H9 (cell line): ENCODE results near the gene RHEX. TPM values are rescaled to one million over a fixed set of nuclear protein-coding genes. Genes with fewer than 3 reads are reported as not detected.

Experiments used
- DNase-seq: peaks from one replicate; pipeline ENCODE4 v3.0.0-alpha.2; 2017
- H2AFZ ChIP-seq: one replicate; pipeline ENCODE4 v1.6.1; 2013; ENCODE audit warnings: mild to moderate bottlenecking, low read length, control low read depth, moderate library complexity
- H2AK5ac ChIP-seq: 2 replicates; pipeline ENCODE4 v1.6.1; 2013; ENCODE audit warnings: low read length, control low read depth, mixed read lengths; ENCODE audit not compliant: insufficient read length
- H2BK120ac ChIP-seq: one replicate; pipeline ENCODE4 v1.6.1; 2013; ENCODE audit warnings: low read depth, mild to moderate bottlenecking, low read length, control low read depth, inconsistent platforms; ENCODE audit not compliant: poor library complexity, severe bottlenecking
- H2BK12ac ChIP-seq: 2 replicates; pipeline ENCODE4 v1.6.1; 2013; ENCODE audit warnings: low read length, control low read depth, mixed read lengths, low read depth; ENCODE audit not compliant: insufficient read length
- H2BK15ac ChIP-seq: 2 replicates; pipeline ENCODE4 v1.6.1; 2013; ENCODE audit warnings: low read depth, low read length, control low read depth
- H2BK20ac ChIP-seq: one replicate; pipeline ENCODE4 v1.6.1; 2013; ENCODE audit warnings: low read depth, mild to moderate bottlenecking, low read length, control low read depth, inconsistent platforms; ENCODE audit not compliant: poor library complexity, severe bottlenecking
- H2BK5ac ChIP-seq: 2 replicates; pipeline ENCODE4 v1.6.1; 2013; ENCODE audit warnings: low read length, control low read depth, mixed read lengths; ENCODE audit not compliant: insufficient read length
- H3K14ac ChIP-seq: 2 replicates; pipeline ENCODE4 v1.6.1; 2013; ENCODE audit warnings: low read length, control low read depth; ENCODE audit not compliant: insufficient read depth
- H3K18ac ChIP-seq: 2 replicates; pipeline ENCODE4 v1.6.1; 2013; ENCODE audit warnings: low read depth, mild to moderate bottlenecking, mixed read lengths, low read length, control low read depth; ENCODE audit not compliant: insufficient read length
- H3K23ac ChIP-seq: 2 replicates; pipeline ENCODE4 v1.6.1; 2013; ENCODE audit warnings: low read length, control low read depth, mixed read lengths, low read depth; ENCODE audit not compliant: insufficient read length
- H3K23me2 ChIP-seq: 2 replicates; pipeline ENCODE4 v1.6.1; 2013; ENCODE audit warnings: low read depth, mild to moderate bottlenecking, mixed read lengths, low read length, control low read depth; ENCODE audit not compliant: insufficient read length, poor library complexity, severe bottlenecking
- H3K27ac ChIP-seq: 2 replicates; pipeline ENCODE4 v1.5.1; 2013; ENCODE audit warnings: low read length, control low read depth, mixed read lengths, low read depth; ENCODE audit not compliant: insufficient read length
- H3K27me3 ChIP-seq: 2 replicates; pipeline ENCODE4 v1.6.1; 2013; ENCODE audit warnings: low read length, control low read depth, inconsistent platforms; ENCODE audit not compliant: insufficient read depth
- H3K4ac ChIP-seq: 2 replicates; pipeline ENCODE4 v1.6.1; 2013; ENCODE audit warnings: low read depth, mild to moderate bottlenecking, control low read depth, inconsistent platforms, low read length, moderate library complexity
- H3K4me1 ChIP-seq: 2 replicates; pipeline ENCODE4 v1.6.1; 2013; ENCODE audit warnings: low read length, control low read depth, inconsistent platforms; ENCODE audit not compliant: insufficient read depth
- H3K4me2 ChIP-seq: 2 replicates; pipeline ENCODE4 v1.6.1; 2013; ENCODE audit warnings: low read length, control low read depth, mixed read lengths; ENCODE audit not compliant: insufficient read length, insufficient read depth
- H3K56ac ChIP-seq: 2 replicates; pipeline ENCODE4 v1.6.1; 2013; ENCODE audit warnings: low read depth, mild to moderate bottlenecking, mixed read lengths, low read length, control low read depth; ENCODE audit not compliant: insufficient read length
- H3K79me1 ChIP-seq: 2 replicates; pipeline ENCODE4 v1.6.1; 2013; ENCODE audit warnings: low read depth, mild to moderate bottlenecking, moderate library complexity, low read length, control low read depth, inconsistent platforms; ENCODE audit not compliant: insufficient read depth, poor library complexity, severe bottlenecking
- H3K79me2 ChIP-seq: 2 replicates; pipeline ENCODE4 v1.6.1; 2013; ENCODE audit warnings: low read length, control low read depth, inconsistent platforms; ENCODE audit not compliant: insufficient read depth
- H3K9ac ChIP-seq: 2 replicates; pipeline ENCODE4 v1.6.1; 2013; ENCODE audit warnings: low read length, control low read depth, mixed read lengths; ENCODE audit not compliant: insufficient read length; ENCODE audit errors: extremely low read depth
- H3K9me3 ChIP-seq: one replicate; pipeline ENCODE4 v1.6.1; 2013; ENCODE audit warnings: low read depth, low read length, inconsistent platforms; ENCODE audit not compliant: control insufficient read depth
- H3T11ph ChIP-seq: one replicate; pipeline ENCODE4 v1.6.1; 2013; ENCODE audit warnings: mild to moderate bottlenecking, low read length, control low read depth, inconsistent platforms
- H4K20me1 ChIP-seq: one replicate; pipeline ENCODE4 v1.6.1; 2013; ENCODE audit not compliant: control insufficient read depth, insufficient read length, insufficient read depth
- H4K5ac ChIP-seq: 2 replicates; pipeline ENCODE4 v1.6.1; 2013; ENCODE audit warnings: low read depth, mild to moderate bottlenecking, mixed read lengths, low read length, control low read depth; ENCODE audit not compliant: insufficient read length
- H4K8ac ChIP-seq: replicated peaks from 2 replicates; pipeline ENCODE4 v1.6.1; 2013; ENCODE audit warnings: low read length, control low read depth, mixed read lengths, low read depth; ENCODE audit not compliant: insufficient read length
- H4K91ac ChIP-seq: 2 replicates; pipeline ENCODE4 v1.6.1; 2013; ENCODE audit warnings: low read depth, mild to moderate bottlenecking, moderate library complexity, mixed read lengths, low read length, control low read depth; ENCODE audit not compliant: insufficient read length
- H3K27ac Mint-ChIP-seq, 3 experiments: 2 replicates in 2 of 3; 3 replicates in 1 of 3; pipeline ENCODE4 v1.8.0; 2020 to 2021; ENCODE audit warnings: mixed read lengths in 3 of 3, mild to moderate bottlenecking in 1 of 3, moderate library complexity in 1 of 3
- H3K27me3 Mint-ChIP-seq: 2 replicates; pipeline ENCODE4 v1.8.0; 2021; ENCODE audit warnings: low read depth, mild to moderate bottlenecking, moderate library complexity, mixed read lengths
- H3K36me3 Mint-ChIP-seq, 3 experiments: 2 replicates in 2 of 3; 3 replicates in 1 of 3; pipeline ENCODE4 v1.8.0; 2020 to 2021; ENCODE audit warnings: low read depth in 3 of 3, mixed read lengths in 3 of 3; ENCODE audit not compliant: insufficient read depth in 1 of 3
- H3K4me1 Mint-ChIP-seq, 2 experiments: 2 replicates each; pipeline ENCODE4 v1.8.0; 2020; ENCODE audit warnings: mixed read lengths in 2 of 2
- H3K4me3 Mint-ChIP-seq, 2 experiments: 2 replicates in 1 of 2; 3 replicates in 1 of 2; pipeline ENCODE4 v1.8.0; 2020 to 2021; ENCODE audit warnings: mild to moderate bottlenecking in 2 of 2, mixed read lengths in 2 of 2, moderate library complexity in 1 of 2
- H3K9me3 Mint-ChIP-seq, 2 experiments: 2 replicates in 1 of 2; 3 replicates in 1 of 2; pipeline ENCODE4 v1.8.0; 2020; ENCODE audit warnings: mild to moderate bottlenecking in 2 of 2, mixed read lengths in 2 of 2, moderate library complexity in 1 of 2
- WGBS: extraction: QIAGEN DNeasy Blood & Tissue Kit; methylation state at CpG from one replicate; pipeline ENCODE4 v1.1.7; 2013; ENCODE audit warnings: missing lambda C conversion rate, low lambda C conversion rate, mixed read lengths; ENCODE audit not compliant: insufficient read length; ENCODE audit errors: extremely low coverage; 5-methylcytosine and 5-hydroxymethylcytosine counted together
- total RNA-seq: library from RNA; stranded (reverse); gene quantifications from 2 replicates; pipeline ENCODE4 v1.2.1, GENCODE V29; 2021
- TF ChIP-seq, protein P1 (sequence below): fragments of 200-600 bp; sonication (generic); conservative IDR thresholded peaks from 3 replicates; pipeline ENCODE4 v1.8.0; 2021; ENCODE audit warnings: antibody characterized with exemption, mild to moderate bottlenecking

The RHEX gene
- total RNA-seq, 1 experiment from 2014 or later = not detected

DNA sequence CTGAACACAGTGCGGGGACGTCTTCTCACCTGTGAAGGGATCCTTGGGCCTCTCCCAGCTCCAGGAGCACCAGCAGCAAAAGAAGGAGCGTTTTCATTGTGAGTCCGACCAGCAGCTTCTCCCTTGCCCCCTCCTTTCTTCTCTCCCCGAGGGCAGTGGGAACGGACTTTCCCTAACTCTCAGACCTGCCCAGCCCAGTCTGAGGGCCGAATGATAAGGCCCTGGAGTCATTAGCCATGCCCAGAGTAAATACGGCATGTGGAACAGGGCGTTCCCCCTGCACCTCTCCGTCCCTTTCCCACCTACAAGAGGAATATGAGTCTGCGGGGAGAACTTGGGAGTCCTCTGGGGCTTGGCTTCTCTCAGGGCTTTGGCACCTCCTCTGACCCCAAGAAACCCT, 29.3 kb upstream of the RHEX start, which contains the start of gene CTSE:
Gene CTSE, minus strand, starts transcription at position 201 of the 400 bp plus-strand sequence. Its CDS starts 104 bp downstream, at position 97.
- Histone ChIP-seq H2BK20ac (no peak within 1 kb of the TSS), H3T11ph (no peak within 1 kb of the TSS), H2BK120ac (no peak within 1 kb of the TSS), H3K56ac (no peak within 1 kb of the TSS), H3K9me3 (no peaks in the 10 kb centered on the region), H2BK12ac (no peak within 1 kb of the TSS), H2AK5ac (no peak within 1 kb of the TSS), H3K27me3 (no peaks in the 10 kb centered on the region), H2BK5ac (no peak within 1 kb of the TSS), H4K20me1 (no peaks in the 10 kb centered on the region), H3K4ac (no peak within 1 kb of the TSS), H3K4me1 (no peaks in the 10 kb centered on the region), H3K79me2 (no peaks in the 10 kb centered on the region), H4K8ac (no peak within 1 kb of the TSS), H2BK15ac (no peak within 1 kb of the TSS), H2AFZ (no peak within 1 kb of the TSS), H3K23ac (no peak within 1 kb of the TSS), H3K18ac (no peak within 1 kb of the TSS), H3K27ac (no peak within 1 kb of the TSS), H3K9ac (no peak within 1 kb of the TSS), H3K4me2 (no peak within 1 kb of the TSS), H4K91ac (no peak within 1 kb of the TSS), H3K14ac (no peak within 1 kb of the TSS), H3K23me2 (no peaks in the 10 kb centered on the region), H4K5ac (no peak within 1 kb of the TSS), H3K79me1 (no peaks in the 10 kb centered on the region)
- no peak for DNase-seq
- Mint-ChIP-seq H3K27me3 (no peaks in the 10 kb centered on the region; the same call in none of the 2 replicates), H3K4me3 (no peak within 1 kb of the TSS; a peak in 1 of 5 replicates), H3K4me1 (peaks cover 0 to 2% of the 10 kb centered on the region in 2 experiments; a peak in 2 of 4 replicates), H3K9me3 (no peaks in the 10 kb centered on the region; a peak in 1 of 5 replicates), H3K36me3 (no peaks in the 10 kb centered on the region), H3K27ac (peak within 1 kb of the TSS in 1 of 3 experiments; percentile 93; a peak in 1 of 7 replicates)
- TF ChIP-seq, protein P1, sequence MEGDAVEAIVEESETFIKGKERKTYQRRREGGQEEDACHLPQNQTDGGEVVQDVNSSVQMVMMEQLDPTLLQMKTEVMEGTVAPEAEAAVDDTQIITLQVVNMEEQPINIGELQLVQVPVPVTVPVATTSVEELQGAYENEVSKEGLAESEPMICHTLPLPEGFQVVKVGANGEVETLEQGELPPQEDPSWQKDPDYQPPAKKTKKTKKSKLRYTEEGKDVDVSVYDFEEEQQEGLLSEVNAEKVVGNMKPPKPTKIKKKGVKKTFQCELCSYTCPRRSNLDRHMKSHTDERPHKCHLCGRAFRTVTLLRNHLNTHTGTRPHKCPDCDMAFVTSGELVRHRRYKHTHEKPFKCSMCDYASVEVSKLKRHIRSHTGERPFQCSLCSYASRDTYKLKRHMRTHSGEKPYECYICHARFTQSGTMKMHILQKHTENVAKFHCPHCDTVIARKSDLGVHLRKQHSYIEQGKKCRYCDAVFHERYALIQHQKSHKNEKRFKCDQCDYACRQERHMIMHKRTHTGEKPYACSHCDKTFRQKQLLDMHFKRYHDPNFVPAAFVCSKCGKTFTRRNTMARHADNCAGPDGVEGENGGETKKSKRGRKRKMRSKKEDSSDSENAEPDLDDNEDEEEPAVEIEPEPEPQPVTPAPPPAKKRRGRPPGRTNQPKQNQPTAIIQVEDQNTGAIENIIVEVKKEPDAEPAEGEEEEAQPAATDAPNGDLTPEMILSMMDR = no peak
- WGBS = no CpG with 5 or more reads among the region's 11 CpGs
